HEK293T (cell line): ENCODE measurements around the gene ZFPM1.

Experiments
- ARNT ChIP-seq: fragments of 450-650 bp; IDR thresholded peaks from 2 replicates; pipeline ENCODE4 v1.6.1; 2017; ENCODE audit warnings: mild to moderate bottlenecking
- BHLHE40 ChIP-seq: fragments of 450-650 bp; IDR thresholded peaks from 2 replicates; pipeline ENCODE4 v1.6.1; 2016; ENCODE audit warnings: mild to moderate bottlenecking, moderate library complexity, borderline replicate concordance
- ELF4 ChIP-seq: fragments of 450-650 bp; IDR thresholded peaks from 2 replicates; pipeline ENCODE4 v1.6.1; 2017; ENCODE audit warnings: antibody characterized with exemption
- FOXK2 ChIP-seq: fragments of 450-650 bp; IDR thresholded peaks from 2 replicates; pipeline ENCODE4 v1.6.1; 2016; ENCODE audit warnings: mild to moderate bottlenecking
- FOXM1 ChIP-seq: fragments of 450-650 bp; IDR thresholded peaks from 2 replicates; pipeline ENCODE4 v1.6.1; 2017; ENCODE audit warnings: mild to moderate bottlenecking, borderline replicate concordance
- HDGF ChIP-seq: fragments of 450-650 bp; IDR thresholded peaks from 2 replicates; pipeline ENCODE4 v1.6.1; 2017; ENCODE audit warnings: antibody characterized with exemption, borderline replicate concordance
- SP1 ChIP-seq: fragments of 450-650 bp; IDR thresholded peaks from 2 replicates; pipeline ENCODE4 v1.6.1; 2017
- SUZ12 ChIP-seq: fragments of 450-650 bp; IDR thresholded peaks from 2 replicates; pipeline ENCODE4 v1.6.1; 2016; ENCODE audit warnings: mild to moderate bottlenecking
- TARDBP ChIP-seq: fragments of 450-650 bp; IDR thresholded peaks from 2 replicates; pipeline ENCODE4 v1.6.1; 2016
- ZNF384 ChIP-seq: fragments of 450-650 bp; IDR thresholded peaks from 2 replicates; pipeline ENCODE4 v1.6.1; 2016

DNA sequence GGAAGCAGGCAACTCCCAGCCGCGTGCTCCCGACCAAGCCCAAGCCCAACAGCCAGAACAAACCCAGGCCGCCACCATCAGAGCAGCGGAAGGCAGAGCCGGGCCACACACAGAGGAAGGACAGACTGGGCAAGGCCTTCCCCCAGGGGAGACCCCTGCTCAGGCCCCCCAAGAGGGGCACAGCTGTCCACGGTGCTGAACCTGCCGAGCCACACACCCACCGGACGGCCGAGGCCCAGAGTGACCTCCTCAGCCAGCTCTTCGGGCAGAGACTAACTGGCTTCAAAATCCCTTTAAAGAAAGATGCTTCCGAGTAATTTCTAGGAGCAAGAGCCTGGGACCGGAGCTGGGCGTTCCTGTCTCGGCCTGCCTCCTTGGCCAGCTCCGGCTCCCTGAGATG, 14.1 kb upstream of the ZFPM1 start:
- no peak for TF ChIP-seq BHLHE40
- TF ChIP-seq TARDBP = no peak
- TF ChIP-seq ELF4 = no peak
- no peak for TF ChIP-seq SP1
- no peak for TF ChIP-seq ARNT
- no peak for TF ChIP-seq SUZ12
- TF ChIP-seq FOXK2 = no peak
- TF ChIP-seq HDGF = no peak
- TF ChIP-seq FOXM1 = no peak
- TF ChIP-seq ZNF384 = no peak
